SHP77 (cell line): ENCODE measurements around the gene SCN3A.

Experiments used
- DNase-seq, 2 experiments: peaks; one replicate each; lab custom pipeline; 2025; lab: John Stamatoyannopoulos, UW

The SCN3A gene

GRCh38 chr2:165112133-165112573, 91.7 kb downstream of the SCN3A start:
- no peak for DNase-seq

- no peak for DNase-seq
These were observed 93.5 kb downstream of the SCN3A start for GRCh38 chr2:165110394-165110793.

GRCh38 chr2:165109915-165110314, 93.9 kb downstream of the SCN3A start:
- DNase-seq = no peak

- DNase-seq = no peak
These were observed 97.9 kb downstream of the SCN3A start for GRCh38 chr2:165105926-165106325.

- no peak for DNase-seq
These were observed 115.6 kb downstream of the SCN3A start for GRCh38 chr2:165087933-165088901.

GRCh38 chr2:165086337-165086736, 117.5 kb downstream of the SCN3A start:
- no peak for DNase-seq

- DNase-seq = no peak
These were observed 120.5 kb downstream of the SCN3A start for GRCh38 chr2:165083326-165083725.

GRCh38 chr2:165082479-165082878, 121.4 kb downstream of the SCN3A start:
- no peak for DNase-seq

- no peak for DNase-seq
These were observed 122.6 kb downstream of the SCN3A start for GRCh38 chr2:165081276-165081675.

- no peak for DNase-seq
These were observed 124.4 kb downstream of the SCN3A start for GRCh38 chr2:165079432-165079831.

GRCh38 chr2:165078913-165079312, 124.9 kb downstream of the SCN3A start:
- DNase-seq = no peak

GRCh38 chr2:165074884-165075283, 129.0 kb downstream of the SCN3A start:
- no peak for DNase-seq

GRCh38 chr2:165074323-165074722, 129.5 kb downstream of the SCN3A start:
- no peak for DNase-seq

GRCh38 chr2:165070076-165070475, 133.8 kb downstream of the SCN3A start:
- DNase-seq = no peak

- no peak for DNase-seq
These were observed 134.7 kb downstream of the SCN3A start for GRCh38 chr2:165069151-165069550.

GRCh38 chr2:165068487-165068757, 135.4 kb downstream of the SCN3A start:
- DNase-seq = no peak

- DNase-seq = peak; percentile 75 to 88
These were observed 136.0 kb downstream of the SCN3A start for GRCh38 chr2:165067643-165068486.

GRCh38 chr2:165064743-165065142, 139.1 kb downstream of the SCN3A start:
- no peak for DNase-seq

GRCh38 chr2:165060411-165060810, 143.4 kb downstream of the SCN3A start:
- DNase-seq = no peak

- no peak for DNase-seq
These were observed 145.2 kb downstream of the SCN3A start for GRCh38 chr2:165058476-165059265.

GRCh38 chr2:165057931-165058330, 145.9 kb downstream of the SCN3A start:
- DNase-seq = no peak

GRCh38 chr2:165057308-165057707, 146.5 kb downstream of the SCN3A start:
- DNase-seq = no peak
